ENCODE data around the gene AGAP1. TPM values are rescaled to one million over a fixed set of nuclear protein-coding genes. Genes with fewer than 3 reads are reported as not detected.
A peak's percentile ranks its signal among the peaks of the same experiment; 100 is the strongest.

Gene AGAP1
- total RNA-seq, 4 donors from 2014 or later: 23.4 to 46.5 (median 29.3) TPM

- peaks cover 4 to 12% of the 10 kb centered on the region in 2 donors for H3K4me1 ChIP-seq
- H3K9me3 ChIP-seq: no peaks in the 10 kb centered on the region
- intact Hi-C loops (cut with DNase I): no loop called here
- TF ChIP-seq POLR2A (IDR thresholded peaks at IDR 0.05) (no peak), CTCF (IDR thresholded peaks at IDR 0.05) (no peak)
- no peaks in the 10 kb centered on the region for H3K36me3 ChIP-seq
- no peak overlapping the region for H3K27ac ChIP-seq
- 84 to 93% methylated on average over 4 of the region's 4 CpGs for WGBS, 2 donors
- no peaks in the 10 kb centered on the region for H3K27me3 ChIP-seq
- no peak overlapping the region for H3K4me3 ChIP-seq (replicated peaks in 1 of 3)
- no peak for DNase-seq
Observed at GRCh38 chr2:235462415-235462790, 31.4 kb upstream of the AGAP1 start.

- Histone ChIP-seq H3K4me3 (replicated peaks in 1 of 3) (no peak overlapping the region), H3K4me1 (peaks cover 4 to 9% of the 10 kb centered on the region in 2 donors), H3K27ac (peak overlapping the region in 1 of 3 donors; percentile 41), H3K9me3 (no peaks in the 10 kb centered on the region), H3K36me3 (no peaks in the 10 kb centered on the region), H3K27me3 (no peaks in the 10 kb centered on the region)
- TF ChIP-seq CTCF (IDR thresholded peaks at IDR 0.05) (no peak), POLR2A (IDR thresholded peaks at IDR 0.05) (no peak)
- intact Hi-C loops (cut with DNase I): no loop called here
- peak; percentile 94 to 95 for DNase-seq
- 23 to 39% methylated on average over 3 of the region's 3 CpGs for WGBS, 2 donors
Observed at GRCh38 chr2:235463893-235464292, 29.9 kb upstream of the AGAP1 start.

- intact Hi-C loops (cut with DNase I): no loop called here
- Histone ChIP-seq H3K4me3 (replicated peaks in 1 of 3) (no peak overlapping the region), H3K9me3 (no peaks in the 10 kb centered on the region), H3K27me3 (no peaks in the 10 kb centered on the region), H3K4me1 (peaks cover 4 to 13% of the 10 kb centered on the region in 2 donors), H3K27ac (no peak overlapping the region), H3K36me3 (no peaks in the 10 kb centered on the region)
- 92 to 97% methylated on average over 5 of the region's 5 CpGs for WGBS, 2 donors
- no peak for DNase-seq
- TF ChIP-seq POLR2A (IDR thresholded peaks at IDR 0.05) (no peak), CTCF (IDR thresholded peaks at IDR 0.05) (no peak)
Observed at GRCh38 chr2:235467588-235467987, 26.3 kb upstream of the AGAP1 start.

- DNase-seq: peak; percentile 10 to 15
- 57 to 62% methylated on average over 9 of the region's 9 CpGs for WGBS, 2 donors
Observed at GRCh38 chr2:235468978-235469655, 24.7 kb upstream of the AGAP1 start.

More at GRCh38 chr2:235468978-235469655, 24.7 kb upstream of the AGAP1 start:
- Histone ChIP-seq H3K27ac (no peak overlapping the region), H3K36me3 (no peaks in the 10 kb centered on the region), H3K4me3 (replicated peaks in 1 of 3) (no peak overlapping the region), H3K27me3 (no peaks in the 10 kb centered on the region), H3K4me1 (peaks cover 3 to 8% of the 10 kb centered on the region in 2 donors), H3K9me3 (no peaks in the 10 kb centered on the region)
- intact Hi-C loops (cut with DNase I): no loop called here
- no peak for TF ChIP-seq POLR2A (IDR thresholded peaks at IDR 0.05)
- TF ChIP-seq CTCF (IDR thresholded peaks at IDR 0.05): no peak

Data from thyroid gland (tissue), 4 donors.